Nephron progenitor cell (in vitro differentiated cells): ENCODE results near the gene TMEM203.
A peak's percentile ranks its signal among the peaks of the same experiment; 100 is the strongest.

Source experiments
- DNase-seq: peaks from one replicate; pipeline ENCODE4 v3.0.0; 2021
- H3K27ac Mint-ChIP-seq: 2 replicates; pipeline ENCODE4 v1.8.0; 2021; ENCODE audit warnings: mild to moderate bottlenecking, moderate library complexity, mixed read lengths
- H3K27me3 Mint-ChIP-seq: 2 replicates; pipeline ENCODE4 v1.8.0; 2021; ENCODE audit warnings: mild to moderate bottlenecking, low read depth, mixed read lengths; ENCODE audit not compliant: poor library complexity
- H3K36me3 Mint-ChIP-seq: 2 replicates; pipeline ENCODE4 v1.8.0; 2021; ENCODE audit warnings: low read depth, mixed read lengths
- H3K4me1 Mint-ChIP-seq: 2 replicates; pipeline ENCODE4 v1.8.0; 2021; ENCODE audit warnings: mixed read lengths
- H3K4me3 Mint-ChIP-seq: 2 replicates; pipeline ENCODE4 v1.8.0; 2021; ENCODE audit warnings: mild to moderate bottlenecking, moderate library complexity, mixed read lengths
- H3K9me3 Mint-ChIP-seq: 2 replicates; pipeline ENCODE4 v1.8.0; 2021; ENCODE audit warnings: mild to moderate bottlenecking, moderate library complexity, mixed read lengths
- TF ChIP-seq, protein P1 (sequence below): fragments of 200-600 bp; sonication (generic); IDR thresholded peaks from 2 replicates; pipeline ENCODE4 v1.5.0; 2021; ENCODE audit warnings: antibody characterized with exemption

The TMEM203 gene

GRCh38 chr9:137198051-137198901 lies 7.2 kb downstream of the TMEM203 start:
- Mint-ChIP-seq H3K4me1 (peaks cover 29% of the 10 kb centered on the region), H3K27ac (no peak overlapping the region), H3K9me3 (no peaks in the 10 kb centered on the region), H3K4me3 (peak overlapping the region; percentile 34), H3K36me3 (no peaks in the 10 kb centered on the region), H3K27me3 (no peaks in the 10 kb centered on the region)
- TF ChIP-seq, protein P1, sequence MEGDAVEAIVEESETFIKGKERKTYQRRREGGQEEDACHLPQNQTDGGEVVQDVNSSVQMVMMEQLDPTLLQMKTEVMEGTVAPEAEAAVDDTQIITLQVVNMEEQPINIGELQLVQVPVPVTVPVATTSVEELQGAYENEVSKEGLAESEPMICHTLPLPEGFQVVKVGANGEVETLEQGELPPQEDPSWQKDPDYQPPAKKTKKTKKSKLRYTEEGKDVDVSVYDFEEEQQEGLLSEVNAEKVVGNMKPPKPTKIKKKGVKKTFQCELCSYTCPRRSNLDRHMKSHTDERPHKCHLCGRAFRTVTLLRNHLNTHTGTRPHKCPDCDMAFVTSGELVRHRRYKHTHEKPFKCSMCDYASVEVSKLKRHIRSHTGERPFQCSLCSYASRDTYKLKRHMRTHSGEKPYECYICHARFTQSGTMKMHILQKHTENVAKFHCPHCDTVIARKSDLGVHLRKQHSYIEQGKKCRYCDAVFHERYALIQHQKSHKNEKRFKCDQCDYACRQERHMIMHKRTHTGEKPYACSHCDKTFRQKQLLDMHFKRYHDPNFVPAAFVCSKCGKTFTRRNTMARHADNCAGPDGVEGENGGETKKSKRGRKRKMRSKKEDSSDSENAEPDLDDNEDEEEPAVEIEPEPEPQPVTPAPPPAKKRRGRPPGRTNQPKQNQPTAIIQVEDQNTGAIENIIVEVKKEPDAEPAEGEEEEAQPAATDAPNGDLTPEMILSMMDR = no peak
- no peak for DNase-seq

DNA sequence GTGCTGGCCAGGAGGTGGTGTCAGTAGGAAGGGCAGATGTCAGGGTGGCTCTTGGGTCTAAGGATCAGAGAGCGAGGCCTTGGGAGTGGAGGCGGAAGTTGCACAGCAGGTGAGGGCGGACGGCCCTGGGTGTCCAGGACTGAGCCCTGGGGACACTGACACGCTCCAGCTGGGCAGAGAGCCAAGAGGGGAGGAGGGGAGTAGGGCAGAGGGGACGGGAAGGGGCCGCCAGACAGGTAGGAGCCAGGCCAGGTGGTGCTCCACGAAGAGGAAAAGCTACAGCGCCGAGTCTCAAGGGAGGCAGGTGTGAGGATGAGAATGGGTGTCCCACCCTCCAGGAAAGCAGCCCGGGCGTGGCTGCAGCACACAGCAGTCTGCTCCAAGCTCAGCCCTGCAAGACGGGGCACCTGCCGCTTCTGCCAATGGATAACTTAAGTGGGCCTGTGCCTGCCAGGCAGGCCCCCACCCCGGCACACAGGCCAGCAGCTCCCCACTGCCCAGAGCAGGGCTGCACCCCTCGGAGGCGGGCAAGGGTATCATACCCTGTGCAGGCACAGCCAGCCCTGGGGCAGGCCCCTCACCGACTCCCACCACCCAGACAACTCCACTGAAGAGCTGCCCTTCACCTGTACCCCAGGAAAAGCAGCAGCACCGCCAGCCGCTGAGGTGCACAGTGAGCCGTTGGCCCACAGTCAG lies 9.8 kb downstream of the TMEM203 start:
- no peaks in the 10 kb centered on the region for H3K9me3 Mint-ChIP-seq
- H3K27me3 Mint-ChIP-seq = no peaks in the 10 kb centered on the region
- H3K36me3 Mint-ChIP-seq = peaks cover 3% of the 10 kb centered on the region
- peaks cover 12% of the 10 kb centered on the region for H3K4me1 Mint-ChIP-seq
- peak overlapping the region; percentile 57 for H3K27ac Mint-ChIP-seq
- TF ChIP-seq, protein P1 = no peak
- H3K4me3 Mint-ChIP-seq = no peak overlapping the region
- no peak for DNase-seq

- DNase-seq = no peak
These were observed 10.5 kb downstream of the TMEM203 start for GRCh38 chr9:137194909-137195308.

DNA sequence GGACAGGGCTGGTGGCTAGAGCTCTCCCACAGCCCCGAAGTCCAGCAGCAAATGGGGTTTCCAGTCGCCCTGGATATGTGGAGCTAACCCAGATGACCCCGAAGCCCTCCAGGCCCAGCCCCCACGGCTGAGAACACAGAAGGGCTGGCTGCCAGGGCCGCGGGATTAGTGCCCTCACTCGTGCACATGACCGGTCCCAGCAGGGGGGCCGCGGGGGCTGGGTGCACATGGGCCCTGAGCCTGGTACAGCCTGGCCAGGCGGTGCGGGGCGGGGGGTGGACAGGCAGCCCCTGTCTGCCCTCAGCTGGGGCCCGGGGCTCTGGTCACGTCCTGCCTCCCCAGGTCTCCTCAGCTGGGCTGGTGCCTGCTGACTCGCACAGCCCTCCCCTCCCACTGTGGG lies 11.1 kb downstream of the TMEM203 start:
- Mint-ChIP-seq H3K27ac (no peak overlapping the region), H3K36me3 (peaks cover 4% of the 10 kb centered on the region), H3K4me3 (no peak overlapping the region), H3K9me3 (no peaks in the 10 kb centered on the region), H3K27me3 (no peaks in the 10 kb centered on the region), H3K4me1 (peaks cover 16% of the 10 kb centered on the region)
- TF ChIP-seq, protein P1 = no peak
- DNase-seq = no peak

More at GRCh38 chr9:137194909-137195308, 10.5 kb downstream of the TMEM203 start:
- TF ChIP-seq, protein P1 = no peak
- Mint-ChIP-seq H3K27me3 (no peaks in the 10 kb centered on the region), H3K4me3 (no peak overlapping the region), H3K27ac (peak overlapping the region; percentile 57), H3K36me3 (peaks cover 4% of the 10 kb centered on the region), H3K4me1 (peaks cover 15% of the 10 kb centered on the region), H3K9me3 (no peaks in the 10 kb centered on the region)

DNA sequence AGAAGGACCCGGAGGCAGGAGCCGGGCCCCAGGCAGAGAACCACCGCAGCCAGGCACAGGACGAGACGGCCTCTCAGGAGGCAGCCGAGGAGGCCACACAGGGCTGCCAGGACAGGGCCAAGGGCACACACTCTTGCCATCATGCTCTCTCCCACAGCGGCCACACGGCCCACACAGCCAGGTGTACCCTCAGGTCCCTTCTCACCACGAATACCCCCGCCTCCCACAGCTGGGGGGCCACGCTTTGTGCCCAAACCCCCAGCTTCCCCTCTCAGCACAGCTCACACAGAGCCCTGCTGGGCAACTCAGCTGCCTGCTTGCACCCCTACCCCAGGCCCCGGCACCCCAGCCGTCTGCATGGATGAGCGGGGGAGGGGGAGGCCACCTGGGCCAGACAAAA lies 11.7 kb downstream of the TMEM203 start:
- no peak overlapping the region for H3K4me3 Mint-ChIP-seq
- H3K36me3 Mint-ChIP-seq = peaks cover 4% of the 10 kb centered on the region
- H3K9me3 Mint-ChIP-seq = no peaks in the 10 kb centered on the region
- TF ChIP-seq, protein P1 = no peak
- no peak overlapping the region for H3K27ac Mint-ChIP-seq
- no peak for DNase-seq
- H3K4me1 Mint-ChIP-seq = peaks cover 19% of the 10 kb centered on the region
- H3K27me3 Mint-ChIP-seq = no peaks in the 10 kb centered on the region
